ENCODE data around the gene TMEM129.

The TMEM129 gene

GRCh38 chr4:1721003-1721665 is at the start of gene TMEM129, which contains the start of gene TACC3:
Gene TMEM129, minus strand, starts transcription at chr4:1721323. Its CDS starts 486 bp downstream, at chr4:1720837.
Gene TACC3, plus strand, starts transcription at chr4:1721521. Its CDS starts 1,901 bp downstream, at chr4:1723422.
- peak; percentile 92 for DNase-seq

GRCh38 chr4:1770791-1771231 is 49.7 kb upstream of the TMEM129 start:
- no peak for DNase-seq

GRCh38 chr4:1770245-1770644 is 49.1 kb upstream of the TMEM129 start:
- peak; percentile 33 for DNase-seq

- DNase-seq: no peak
These were observed 48.6 kb upstream of the TMEM129 start for GRCh38 chr4:1769692-1770091.

GRCh38 chr4:1768367-1769034 is 47.4 kb upstream of the TMEM129 start:
- DNase-seq: no peak

- DNase-seq: no peak
These were observed 46.7 kb upstream of the TMEM129 start for GRCh38 chr4:1767770-1768366.

GRCh38 chr4:1767061-1767769 is 46.1 kb upstream of the TMEM129 start:
- DNase-seq: peak; percentile 54

GRCh38 chr4:1766106-1767060 is 45.3 kb upstream of the TMEM129 start:
- DNase-seq: peak; percentile 3

- DNase-seq: no peak
These were observed 44.4 kb upstream of the TMEM129 start for GRCh38 chr4:1765409-1766072.

- no peak for DNase-seq
These were observed 43.5 kb upstream of the TMEM129 start for GRCh38 chr4:1764670-1765069.

- DNase-seq: peak; percentile 60
These were observed 42.5 kb upstream of the TMEM129 start for GRCh38 chr4:1763550-1764080.

- DNase-seq: no peak
These were observed 42.0 kb upstream of the TMEM129 start for GRCh38 chr4:1763070-1763549.

- no peak for DNase-seq
These were observed 41.3 kb upstream of the TMEM129 start for GRCh38 chr4:1762264-1763010.

- no peak for DNase-seq
These were observed 40.1 kb upstream of the TMEM129 start for GRCh38 chr4:1761130-1761689.

GRCh38 chr4:1760521-1761071 is 39.5 kb upstream of the TMEM129 start:
- DNase-seq: no peak

GRCh38 chr4:1759818-1760223 is 38.7 kb upstream of the TMEM129 start:
- no peak for DNase-seq

- no peak for DNase-seq
These were observed 38.2 kb upstream of the TMEM129 start for GRCh38 chr4:1759170-1759817.

GRCh38 chr4:1758306-1759121 is 37.4 kb upstream of the TMEM129 start:
- no peak for DNase-seq
